Mammary microvascular endothelial cell (primary cell): Measurements from ENCODE around the gene APC. TPM values are rescaled to one million over a fixed set of nuclear protein-coding genes. Genes with fewer than 3 reads are reported as not detected.

Experiments used
- total RNA-seq: library from RNA; depleted of rRNA; stranded (reverse); fragments of >200 nt; gene quantifications from 2 replicates; pipeline ENCODE4 v1.2.3, GENCODE V29; 2015

Gene APC
- total RNA-seq, result 35.6 and 36.8 TPM in 2 replicates

DNA sequence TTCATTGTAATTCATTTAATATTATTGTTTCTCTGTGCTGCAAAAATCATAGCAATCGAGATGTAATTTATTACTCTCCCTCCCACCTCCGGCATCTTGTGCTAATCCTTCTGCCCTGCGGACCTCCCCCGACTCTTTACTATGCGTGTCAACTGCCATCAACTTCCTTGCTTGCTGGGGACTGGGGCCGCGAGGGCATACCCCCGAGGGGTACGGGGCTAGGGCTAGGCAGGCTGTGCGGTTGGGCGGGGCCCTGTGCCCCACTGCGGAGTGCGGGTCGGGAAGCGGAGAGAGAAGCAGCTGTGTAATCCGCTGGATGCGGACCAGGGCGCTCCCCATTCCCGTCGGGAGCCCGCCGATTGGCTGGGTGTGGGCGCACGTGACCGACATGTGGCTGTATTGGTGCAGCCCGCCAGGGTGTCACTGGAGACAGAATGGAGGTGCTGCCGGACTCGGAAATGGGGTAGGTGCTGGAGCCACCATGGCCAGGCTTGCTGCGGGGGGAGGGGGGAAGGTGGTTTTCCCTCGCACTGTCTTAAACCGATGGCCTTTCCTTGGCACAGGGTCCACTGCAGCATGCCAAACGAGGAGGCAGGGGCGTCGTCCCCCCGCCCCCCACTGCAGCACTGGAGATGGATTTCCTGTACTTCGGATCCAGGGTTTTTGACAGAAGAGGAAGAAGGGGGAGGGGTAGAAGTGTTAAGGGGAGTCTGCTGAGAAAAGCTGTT, at the start of gene APC:
Gene APC, plus strand, starts transcription at position 423 of the 728 bp plus-strand sequence. CDS start 17,006 bp downstream, outside the sequence.

DNA sequence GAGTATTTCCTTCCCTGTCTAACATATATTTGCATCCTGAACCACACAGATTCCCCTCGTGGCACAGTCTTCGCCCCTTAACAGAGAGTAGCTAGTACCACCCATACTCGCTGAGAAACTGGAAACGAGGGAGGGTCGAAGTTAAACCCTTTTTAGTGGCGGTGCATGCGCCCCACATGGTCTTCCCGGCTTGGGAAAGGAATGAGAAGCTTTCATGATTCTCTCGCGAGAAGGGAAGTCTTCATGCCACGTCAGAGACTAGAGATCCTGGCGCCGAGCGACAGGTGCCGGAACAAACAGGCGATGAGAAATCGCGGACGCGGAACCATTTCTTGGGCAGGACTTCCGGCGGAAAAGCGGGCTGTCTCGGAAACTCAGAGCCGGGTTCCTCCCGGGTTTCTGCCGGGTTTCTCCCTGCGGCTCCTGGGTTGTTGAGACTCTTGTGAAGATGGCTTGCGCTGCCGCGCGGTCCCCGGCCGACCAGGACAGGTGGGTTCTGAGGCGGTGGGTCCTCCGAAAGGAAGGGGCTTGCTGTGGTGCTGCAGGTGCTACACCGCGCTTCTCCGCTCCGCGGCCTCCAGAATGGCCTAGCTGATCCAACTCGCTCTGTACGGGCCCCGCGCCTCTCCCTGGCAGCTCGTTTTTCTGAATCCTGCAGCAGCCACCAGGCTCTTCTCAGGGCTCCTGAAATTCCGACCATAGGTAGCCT, 123.4 kb downstream of the APC start, which contains the start of gene SRP19:
Gene SRP19, plus strand, starts transcription at position 359 of the 709 bp plus-strand sequence. Its CDS starts 90 bp downstream, at position 449.

Other genes starting within 250 kb of the APC start
- 96.6 and 116 TPM in 2 replicates for gene SRP19, start 123.4 kb downstream of the APC start, total RNA-seq
- gene REEP5, start 184.3 kb downstream of the APC start, total RNA-seq, result 62.4 and 63.0 TPM in 2 replicates
- gene DCP2, start 238.9 kb downstream of the APC start, total RNA-seq, result 11.5 and 21.4 TPM in 2 replicates